Astrocyte (in vitro differentiated cells and primary cell): Measurements from ENCODE around the gene TMEM143. TPM values are rescaled to one million over a fixed set of nuclear protein-coding genes. Genes with fewer than 3 reads are reported as not detected.
A peak's percentile ranks its signal among the peaks of the same experiment; 100 is the strongest.
"Not testable (repeated sequence)": the region's sequence is repeated elsewhere in the genome, so short reads cannot be mapped to it uniquely, and the experiment has no call there.

ENCODE experiments used
- DNase-seq: peaks from one replicate; pipeline ENCODE4 v3.0.0-alpha.2; 2010; ENCODE audit warnings: low read depth
- FAIRE-seq: peaks from 2 replicates; lab custom pipeline; 2011; peaks lifted over from hg19 to GRCh38; lab: Jason Lieb, UNC
- H2AFZ ChIP-seq: 2 replicates; pipeline ENCODE4 v1.6.0; 2012; ENCODE audit warnings: low read depth, low read length, inconsistent platforms
- H3K27ac ChIP-seq: 2 replicates; pipeline ENCODE4 v1.5.1; 2011; ENCODE audit warnings: low read depth, low read length, inconsistent platforms
- H3K27me3 ChIP-seq: 2 replicates; pipeline ENCODE4 v1.6.0; 2011; ENCODE audit warnings: low read length, inconsistent platforms; ENCODE audit not compliant: insufficient read depth
- H3K36me3 ChIP-seq: 2 replicates; pipeline ENCODE4 v1.5.1; 2011; ENCODE audit warnings: low read length, inconsistent platforms; ENCODE audit not compliant: insufficient read depth
- H3K4me1 ChIP-seq: 2 replicates; pipeline ENCODE4 v1.5.1; 2011; ENCODE audit warnings: low read length, inconsistent platforms; ENCODE audit not compliant: insufficient read depth
- H3K4me2 ChIP-seq: 2 replicates; pipeline ENCODE4 v1.6.0; 2012; ENCODE audit warnings: low read length, inconsistent platforms
- H3K4me3 ChIP-seq: 2 replicates; pipeline ENCODE4 v1.5.1; 2011; ENCODE audit warnings: low read depth, mild to moderate bottlenecking, low read length, inconsistent platforms; ENCODE audit not compliant: insufficient read depth
- H3K79me2 ChIP-seq: 2 replicates; pipeline ENCODE4 v1.6.0; 2012; ENCODE audit warnings: mild to moderate bottlenecking, low read length, inconsistent platforms; ENCODE audit not compliant: insufficient read depth
- H3K9ac ChIP-seq: 2 replicates; pipeline ENCODE4 v1.6.0; 2012; ENCODE audit warnings: mild to moderate bottlenecking, low read length, inconsistent platforms
- H3K9me3 ChIP-seq: 2 replicates; pipeline ENCODE4 v1.5.1; 2012; ENCODE audit warnings: low read depth, mild to moderate bottlenecking, low read length, inconsistent platforms; ENCODE audit not compliant: insufficient read depth
- H4K20me1 ChIP-seq: 2 replicates; pipeline ENCODE4 v1.6.0; 2012; ENCODE audit warnings: low read length, inconsistent platforms; ENCODE audit not compliant: insufficient read depth
- H3K27ac Mint-ChIP-seq: one replicate; pipeline ENCODE4 v1.8.0; 2021; ENCODE audit warnings: mild to moderate bottlenecking, mixed read lengths; ENCODE audit not compliant: unreplicated experiment
- H3K27me3 Mint-ChIP-seq: one replicate; pipeline ENCODE4 v1.8.0; 2021; ENCODE audit warnings: low read depth, mixed read lengths; ENCODE audit not compliant: unreplicated experiment
- H3K36me3 Mint-ChIP-seq: one replicate; pipeline ENCODE4 v1.8.0; 2021; ENCODE audit warnings: low read depth, mixed read lengths; ENCODE audit not compliant: unreplicated experiment
- H3K4me1 Mint-ChIP-seq: one replicate; pipeline ENCODE4 v1.8.0; 2021; ENCODE audit warnings: low read depth, mixed read lengths; ENCODE audit not compliant: unreplicated experiment
- H3K4me3 Mint-ChIP-seq: one replicate; pipeline ENCODE4 v1.8.0; 2021; ENCODE audit warnings: mild to moderate bottlenecking, moderate library complexity, mixed read lengths; ENCODE audit not compliant: unreplicated experiment
- H3K9me3 Mint-ChIP-seq: one replicate; pipeline ENCODE4 v1.8.0; 2021; ENCODE audit warnings: mild to moderate bottlenecking, mixed read lengths; ENCODE audit not compliant: unreplicated experiment
- CTCF ChIP-seq: IDR thresholded peaks from 2 replicates; pipeline ENCODE4 v1.5.1; 2011; ENCODE audit warnings: low read depth, mild to moderate bottlenecking, inconsistent platforms, low read length, moderate library complexity; ENCODE audit not compliant: insufficient read depth
- EZH2 ChIP-seq: IDR thresholded peaks from 2 replicates; pipeline ENCODE4 v1.6.1; 2012; ENCODE audit warnings: mild to moderate bottlenecking, low read length, inconsistent platforms; ENCODE audit not compliant: insufficient read depth
- total RNA-seq: library from RNA; stranded (reverse); gene quantifications from 2 replicates; pipeline ENCODE4 v1.2.1, GENCODE V29; 2021

Gene TMEM143
- total RNA-seq, 1 donor from 2014 or later: 8.7 TPM

GRCh38 chr19:48296963-48297734 lies 66.6 kb downstream of the TMEM143 start:
- Histone ChIP-seq H3K36me3 (no peaks in the 10 kb centered on the region), H2AFZ (no peak overlapping the region), H3K27ac (no peak overlapping the region), H3K4me1 (peaks cover 8% of the 10 kb centered on the region), H3K79me2 (no peaks in the 10 kb centered on the region), H3K4me3 (no peak overlapping the region), H3K4me2 (no peak overlapping the region), H4K20me1 (no peaks in the 10 kb centered on the region), H3K9me3 (no peaks in the 10 kb centered on the region), H3K9ac (no peak overlapping the region), H3K27me3 (no peaks in the 10 kb centered on the region)
- Mint-ChIP-seq H3K4me1 (no peaks in the 10 kb centered on the region), H3K9me3 (no peaks in the 10 kb centered on the region), H3K27me3 (peaks cover 5% of the 10 kb centered on the region), H3K36me3 (no peaks in the 10 kb centered on the region), H3K27ac (no peak overlapping the region), H3K4me3 (no peak overlapping the region)
- TF ChIP-seq CTCF (no peak), EZH2 (no peak)
- DNase-seq (no peak), FAIRE-seq (no peak)

GRCh38 chr19:48295458-48295857 lies 68.3 kb downstream of the TMEM143 start:
- Histone ChIP-seq H3K4me1 (peaks cover 13% of the 10 kb centered on the region), H3K27me3 (no peaks in the 10 kb centered on the region), H3K9me3 (no peaks in the 10 kb centered on the region), H3K79me2 (no peaks in the 10 kb centered on the region), H3K4me3 (no peak overlapping the region), H2AFZ (no peak overlapping the region), H3K36me3 (no peaks in the 10 kb centered on the region), H4K20me1 (no peaks in the 10 kb centered on the region), H3K4me2 (no peak overlapping the region), H3K27ac (no peak overlapping the region), H3K9ac (no peak overlapping the region)
- FAIRE-seq: no peak
- Mint-ChIP-seq H3K4me3 (no peak overlapping the region), H3K36me3 (no peaks in the 10 kb centered on the region), H3K4me1 (no peaks in the 10 kb centered on the region), H3K27me3 (peaks cover 5% of the 10 kb centered on the region), H3K9me3 (no peaks in the 10 kb centered on the region), H3K27ac (peak overlapping the region; percentile 47)
- TF ChIP-seq EZH2 (no peak), CTCF (no peak)
- no peak for DNase-seq

- Histone ChIP-seq H3K36me3 (no peaks in the 10 kb centered on the region), H2AFZ (no peak overlapping the region), H3K4me3 (no peak overlapping the region), H3K79me2 (no peaks in the 10 kb centered on the region), H3K27ac (peak overlapping the region; percentile 36), H3K9ac (no peak overlapping the region), H3K4me1 (peaks cover 15% of the 10 kb centered on the region), H3K4me2 (peak overlapping the region; percentile 4), H3K9me3 (no peaks in the 10 kb centered on the region), H4K20me1 (no peaks in the 10 kb centered on the region), H3K27me3 (no peaks in the 10 kb centered on the region)
- peaks cover 5% of the 10 kb centered on the region for H3K27me3 Mint-ChIP-seq
- H3K27ac Mint-ChIP-seq: no peak overlapping the region
- TF ChIP-seq CTCF (no peak), EZH2 (no peak)
- FAIRE-seq (peak; percentile 67), DNase-seq (peak; percentile 88)
- H3K4me1 Mint-ChIP-seq: no peaks in the 10 kb centered on the region
- no peak overlapping the region for H3K4me3 Mint-ChIP-seq
- no peaks in the 10 kb centered on the region for H3K9me3 Mint-ChIP-seq
- peaks cover 5% of the 10 kb centered on the region for H3K36me3 Mint-ChIP-seq
Observed at GRCh38 chr19:48292798-48293197, 70.9 kb downstream of the TMEM143 start.

GRCh38 chr19:48291489-48291815 lies 72.3 kb downstream of the TMEM143 start:
- H3K4me3 ChIP-seq, H3K27me3 ChIP-seq, H3K27ac ChIP-seq, H3K9me3 Mint-ChIP-seq, H3K9ac ChIP-seq, H3K27me3 Mint-ChIP-seq, H4K20me1 ChIP-seq, H3K36me3 ChIP-seq, H3K79me2 ChIP-seq, H2AFZ ChIP-seq, H3K9me3 ChIP-seq, DNase-seq, H3K4me1 Mint-ChIP-seq, FAIRE-seq: not testable (repeated sequence)
- Mint-ChIP-seq H3K27ac (peak overlapping the region; percentile 80), H3K36me3 (peaks cover 13% of the 10 kb centered on the region), H3K4me3 (peak overlapping the region; percentile 84)
- Histone ChIP-seq H3K4me1 (peaks cover 15% of the 10 kb centered on the region), H3K4me2 (peak overlapping the region; percentile 94)
